Astrocyte (in vitro differentiated cells and primary cell): ENCODE results near the gene TTC23.

Experiments used
- CTCF ChIP-seq: IDR thresholded peaks from 2 replicates; pipeline ENCODE4 v1.5.1; 2011; ENCODE audit warnings: low read depth, mild to moderate bottlenecking, inconsistent platforms, low read length, moderate library complexity; ENCODE audit not compliant: insufficient read depth
- EZH2 ChIP-seq: IDR thresholded peaks from 2 replicates; pipeline ENCODE4 v1.6.1; 2012; ENCODE audit warnings: mild to moderate bottlenecking, low read length, inconsistent platforms; ENCODE audit not compliant: insufficient read depth

- TF ChIP-seq CTCF (no peak), EZH2 (no peak)
Observed at GRCh38 chr15:99132122-99132521, 117.3 kb downstream of the TTC23 start.
